SU-DHL-6 (cell line): ENCODE data around the gene CDK10.

Experiments used
- CTCF ChIP-seq: fragments of 200-600 bp; sonication (generic); IDR thresholded peaks from one replicate; pipeline ENCODE4 v1.5.1; 2017; ENCODE audit warnings: antibody characterized with exemption, mild to moderate bottlenecking, low read length, moderate library complexity; ENCODE audit not compliant: insufficient read depth, poor library complexity, severe bottlenecking
- EZH2phosphoT487 ChIP-seq: fragments of 200-600 bp; sonication (generic), shearing (Covaris generic); conservative IDR thresholded peaks from 2 replicates; pipeline ENCODE4 v1.6.1; 2018; ENCODE audit warnings: mild to moderate bottlenecking, antibody characterized with exemption, low read length, moderate library complexity, mixed read lengths

- TF ChIP-seq CTCF (no peak), EZH2phosphoT487 (no peak)
Measured at GRCh38 chr16:89642574-89642973, 43.9 kb upstream of the CDK10 start.
